SW 1271 (cell line): Measurements from ENCODE around the gene EXPH5.

Source experiments
- DNase-seq, 2 experiments: peaks; one replicate each; lab custom pipeline; 2025; lab: John Stamatoyannopoulos, UW

Gene EXPH5

GRCh38 chr11:108518581-108518980, 75.0 kb downstream of the EXPH5 start:
- no peak for DNase-seq

- no peak for DNase-seq
These were observed 77.4 kb downstream of the EXPH5 start for GRCh38 chr11:108516125-108516524.

GRCh38 chr11:108512708-108513107, 80.9 kb downstream of the EXPH5 start:
- no peak for DNase-seq

GRCh38 chr11:108511851-108512474, 81.6 kb downstream of the EXPH5 start:
- no peak for DNase-seq

- no peak for DNase-seq
These were observed 84.6 kb downstream of the EXPH5 start for GRCh38 chr11:108508653-108509593.

GRCh38 chr11:108501396-108501795, 92.2 kb downstream of the EXPH5 start:
- DNase-seq: no peak

- no peak for DNase-seq
These were observed 92.8 kb downstream of the EXPH5 start for GRCh38 chr11:108500721-108501120.

- DNase-seq: no peak
These were observed 93.4 kb downstream of the EXPH5 start for GRCh38 chr11:108500169-108500568.

GRCh38 chr11:108498816-108499408, 94.7 kb downstream of the EXPH5 start:
- no peak for DNase-seq

GRCh38 chr11:108498046-108498815, 95.3 kb downstream of the EXPH5 start, which contains the start of gene POGLUT3:
Gene POGLUT3, minus strand, starts transcription at chr11:108498384. Its CDS starts 18 bp downstream, at chr11:108498366.
- peak; percentile 72 to 77 for DNase-seq

- peak; percentile 97 to 99 for DNase-seq
These were observed 96.1 kb downstream of the EXPH5 start for GRCh38 chr11:108497317-108498045.

GRCh38 chr11:108496643-108497256, 96.8 kb downstream of the EXPH5 start:
- no peak for DNase-seq

- DNase-seq: no peak
These were observed 98.2 kb downstream of the EXPH5 start for GRCh38 chr11:108495326-108495725.

GRCh38 chr11:108494182-108494581, 99.4 kb downstream of the EXPH5 start:
- no peak for DNase-seq

- DNase-seq: no peak
These were observed 101.6 kb downstream of the EXPH5 start for GRCh38 chr11:108491936-108492335.

- DNase-seq: no peak
These were observed 106.7 kb downstream of the EXPH5 start for GRCh38 chr11:108486828-108487227.

- DNase-seq: no peak
These were observed 107.2 kb downstream of the EXPH5 start for GRCh38 chr11:108486331-108486730.

GRCh38 chr11:108483163-108483562, 110.4 kb downstream of the EXPH5 start:
- DNase-seq: no peak

GRCh38 chr11:108474664-108475463, 118.7 kb downstream of the EXPH5 start:
- no peak for DNase-seq

- no peak for DNase-seq
These were observed 120.9 kb downstream of the EXPH5 start for GRCh38 chr11:108472681-108473080.
